K562 (cell line): ENCODE measurements around the gene AHCYL2. TPM values are rescaled to one million over a fixed set of nuclear protein-coding genes. Genes with fewer than 3 reads are reported as not detected.

Experiments
- ATF1 ChIP-seq, 2 experiments: fragments of 450-650 bp in 1 of 2; IDR thresholded peaks; 2 replicates each; pipeline ENCODE4 v1.6.1; 2016; ENCODE audit warnings: missing compliant biosample characterization in 1 of 2, missing genetic modification characterization in 1 of 2
- CREB3L1 ChIP-seq: fragments of 450-650 bp; IDR thresholded peaks from 2 replicates; pipeline ENCODE4 v1.6.1; 2014; ENCODE audit warnings: low read depth, mild to moderate bottlenecking, moderate library complexity, borderline replicate concordance
- MTA2 ChIP-seq: fragments of 450-650 bp; IDR thresholded peaks from 2 replicates; pipeline ENCODE4 v1.6.1; 2016; ENCODE audit warnings: low read depth
- NR2C2 ChIP-seq, 2 experiments: fragments of 200-800 bp in 1 of 2; sonication (Bioruptor generic) in 1 of 2; sonication (generic) in 1 of 2; formaldehyde crosslinking in 1 of 2; IDR thresholded peaks; 2 replicates each; pipeline versions ENCODE4 v1.6.1 to v1.8.0; 2016 to 2022; ENCODE audit warnings: mild to moderate bottlenecking in 1 of 2, missing compliant biosample characterization in 1 of 2, missing genetic modification characterization in 1 of 2, missing genetic modification reagents in 1 of 2
- RBM39 ChIP-seq: fragments of 200-400 bp; formaldehyde crosslinking; optimal IDR thresholded peaks from 2 replicates; pipeline ENCODE3; 2018; ENCODE audit warnings: low read depth, low read length
- SREBF1 ChIP-seq: fragments of 150-350 bp; IDR thresholded peaks from 2 replicates; pipeline ENCODE4 v1.6.1; 2014; ENCODE audit warnings: antibody characterized with exemption, low read depth, low read length, borderline replicate concordance
- TEAD1 ChIP-seq, 2 experiments: fragments of 450-650 bp in 1 of 2; sonication (generic) in 1 of 2; formaldehyde crosslinking; IDR thresholded peaks; 2 replicates each; pipeline versions ENCODE4 v1.4.0 to v1.8.0; 2020 to 2022; ENCODE audit warnings: mild to moderate bottlenecking in 2 of 2, missing genetic modification reagents in 1 of 2
- polyA plus RNA-seq, 8 experiments: library from polyadenylated mRNA; depleted of rRNA in 4 of 8; stranded (reverse) in 5 of 8; unstranded in 3 of 8; fragments of >200 nt; fragmentation: Nextera tagmentation in 2 of 8; fragmentation: Illumina TruSeq in 1 of 8; extraction: Ambion mirVana in 2 of 8; extraction: Trizol in 1 of 8; gene quantifications; 2 replicates each; pipeline versions ENCODE4 v1.2.1 to v1.2.3, GENCODE V29; 2011 to 2014; ENCODE audit warnings: inconsistent platforms in 1 of 8, missing spikeins in 1 of 8
- total RNA-seq, 7 experiments: library from RNA; depleted of rRNA in 6 of 7; stranded (reverse); fragments of >200 nt in 6 of 7; fragmentation: Illumina TruSeq in 2 of 7; extraction: Trizol in 2 of 7; gene quantifications; 2 replicates each; pipeline versions ENCODE4 v1.2.1 to v1.2.3, GENCODE V29; 2011 to 2021; ENCODE audit warnings: low replicate concordance in 1 of 7
- TF ChIP-seq, protein P1 (sequence below): fragments of 450-650 bp; IDR thresholded peaks from 2 replicates; pipeline ENCODE4 v1.6.1; 2016; ENCODE audit warnings: low read depth
- TF ChIP-seq, protein P2 (sequence below), 3 experiments: fragments of 200-800 bp in 1 of 3; sonication (Bioruptor generic) in 1 of 3; sonication (generic) in 1 of 3; formaldehyde crosslinking in 1 of 3; IDR thresholded peaks; 2 replicates each; pipeline versions ENCODE4 v1.6.1 to v1.8.0; 2016 to 2022; ENCODE audit warnings: mild to moderate bottlenecking in 2 of 3, missing compliant biosample characterization in 2 of 3, missing genetic modification characterization in 2 of 3, missing genetic modification reagents in 1 of 3
- TF ChIP-seq, protein P3 (sequence below): fragments of 250-450 bp; sonication (Bioruptor Pico); IDR thresholded peaks from 2 replicates; pipeline ENCODE4 v1.4.0; 2020; ENCODE audit warnings: mild to moderate bottlenecking, moderate library complexity

Gene AHCYL2
- total and polyA plus RNA-seq, 9 of the 15 experiments (the other 6 are each of a cell fraction or from before 2014, with no cell fraction given): 0.93 to 10.5 (median 5.2) TPM

DNA sequence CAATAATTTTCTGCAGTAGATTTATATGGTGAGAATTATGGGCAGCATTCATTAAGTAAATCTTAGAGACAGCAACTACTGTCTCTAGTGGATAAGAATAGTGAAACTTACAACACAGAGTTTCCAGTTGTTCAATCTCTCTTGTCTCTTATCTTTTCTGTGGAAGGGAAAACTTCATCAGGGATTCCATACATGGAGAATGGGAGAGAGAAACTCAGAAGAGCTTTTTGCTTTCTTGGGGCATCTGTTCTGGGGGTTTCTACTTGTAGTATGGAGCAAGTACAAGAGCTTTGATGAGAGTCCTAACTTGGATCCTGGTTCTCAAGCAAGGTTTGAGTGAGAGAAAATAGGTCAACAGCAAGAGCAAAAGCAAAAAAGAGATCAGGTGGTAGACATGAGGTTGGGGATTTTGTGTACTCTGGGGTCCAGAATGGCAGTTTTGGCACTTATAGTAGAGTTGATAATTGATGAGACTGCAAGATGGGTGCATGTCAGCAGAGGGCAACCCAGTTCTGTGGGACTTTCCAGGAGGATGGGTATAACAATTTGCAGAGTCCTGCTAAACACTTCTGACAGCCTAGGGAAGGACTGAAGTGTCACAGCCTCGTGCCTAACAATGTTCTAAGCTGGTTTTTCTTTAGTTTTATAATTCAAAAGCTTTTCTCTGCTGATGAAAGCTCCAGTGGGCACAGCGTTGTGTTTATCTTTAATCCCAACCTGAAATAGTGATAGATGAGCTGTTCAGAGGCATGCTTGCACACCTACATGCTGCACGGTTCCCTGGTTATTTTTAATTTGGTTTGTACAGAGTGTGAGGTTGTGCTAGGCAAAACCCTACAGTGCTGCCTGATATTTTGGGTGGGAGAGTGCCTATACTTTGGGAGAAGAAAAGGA, 177.4 kb downstream of the AHCYL2 start (continued):
- TF ChIP-seq, protein P1, sequence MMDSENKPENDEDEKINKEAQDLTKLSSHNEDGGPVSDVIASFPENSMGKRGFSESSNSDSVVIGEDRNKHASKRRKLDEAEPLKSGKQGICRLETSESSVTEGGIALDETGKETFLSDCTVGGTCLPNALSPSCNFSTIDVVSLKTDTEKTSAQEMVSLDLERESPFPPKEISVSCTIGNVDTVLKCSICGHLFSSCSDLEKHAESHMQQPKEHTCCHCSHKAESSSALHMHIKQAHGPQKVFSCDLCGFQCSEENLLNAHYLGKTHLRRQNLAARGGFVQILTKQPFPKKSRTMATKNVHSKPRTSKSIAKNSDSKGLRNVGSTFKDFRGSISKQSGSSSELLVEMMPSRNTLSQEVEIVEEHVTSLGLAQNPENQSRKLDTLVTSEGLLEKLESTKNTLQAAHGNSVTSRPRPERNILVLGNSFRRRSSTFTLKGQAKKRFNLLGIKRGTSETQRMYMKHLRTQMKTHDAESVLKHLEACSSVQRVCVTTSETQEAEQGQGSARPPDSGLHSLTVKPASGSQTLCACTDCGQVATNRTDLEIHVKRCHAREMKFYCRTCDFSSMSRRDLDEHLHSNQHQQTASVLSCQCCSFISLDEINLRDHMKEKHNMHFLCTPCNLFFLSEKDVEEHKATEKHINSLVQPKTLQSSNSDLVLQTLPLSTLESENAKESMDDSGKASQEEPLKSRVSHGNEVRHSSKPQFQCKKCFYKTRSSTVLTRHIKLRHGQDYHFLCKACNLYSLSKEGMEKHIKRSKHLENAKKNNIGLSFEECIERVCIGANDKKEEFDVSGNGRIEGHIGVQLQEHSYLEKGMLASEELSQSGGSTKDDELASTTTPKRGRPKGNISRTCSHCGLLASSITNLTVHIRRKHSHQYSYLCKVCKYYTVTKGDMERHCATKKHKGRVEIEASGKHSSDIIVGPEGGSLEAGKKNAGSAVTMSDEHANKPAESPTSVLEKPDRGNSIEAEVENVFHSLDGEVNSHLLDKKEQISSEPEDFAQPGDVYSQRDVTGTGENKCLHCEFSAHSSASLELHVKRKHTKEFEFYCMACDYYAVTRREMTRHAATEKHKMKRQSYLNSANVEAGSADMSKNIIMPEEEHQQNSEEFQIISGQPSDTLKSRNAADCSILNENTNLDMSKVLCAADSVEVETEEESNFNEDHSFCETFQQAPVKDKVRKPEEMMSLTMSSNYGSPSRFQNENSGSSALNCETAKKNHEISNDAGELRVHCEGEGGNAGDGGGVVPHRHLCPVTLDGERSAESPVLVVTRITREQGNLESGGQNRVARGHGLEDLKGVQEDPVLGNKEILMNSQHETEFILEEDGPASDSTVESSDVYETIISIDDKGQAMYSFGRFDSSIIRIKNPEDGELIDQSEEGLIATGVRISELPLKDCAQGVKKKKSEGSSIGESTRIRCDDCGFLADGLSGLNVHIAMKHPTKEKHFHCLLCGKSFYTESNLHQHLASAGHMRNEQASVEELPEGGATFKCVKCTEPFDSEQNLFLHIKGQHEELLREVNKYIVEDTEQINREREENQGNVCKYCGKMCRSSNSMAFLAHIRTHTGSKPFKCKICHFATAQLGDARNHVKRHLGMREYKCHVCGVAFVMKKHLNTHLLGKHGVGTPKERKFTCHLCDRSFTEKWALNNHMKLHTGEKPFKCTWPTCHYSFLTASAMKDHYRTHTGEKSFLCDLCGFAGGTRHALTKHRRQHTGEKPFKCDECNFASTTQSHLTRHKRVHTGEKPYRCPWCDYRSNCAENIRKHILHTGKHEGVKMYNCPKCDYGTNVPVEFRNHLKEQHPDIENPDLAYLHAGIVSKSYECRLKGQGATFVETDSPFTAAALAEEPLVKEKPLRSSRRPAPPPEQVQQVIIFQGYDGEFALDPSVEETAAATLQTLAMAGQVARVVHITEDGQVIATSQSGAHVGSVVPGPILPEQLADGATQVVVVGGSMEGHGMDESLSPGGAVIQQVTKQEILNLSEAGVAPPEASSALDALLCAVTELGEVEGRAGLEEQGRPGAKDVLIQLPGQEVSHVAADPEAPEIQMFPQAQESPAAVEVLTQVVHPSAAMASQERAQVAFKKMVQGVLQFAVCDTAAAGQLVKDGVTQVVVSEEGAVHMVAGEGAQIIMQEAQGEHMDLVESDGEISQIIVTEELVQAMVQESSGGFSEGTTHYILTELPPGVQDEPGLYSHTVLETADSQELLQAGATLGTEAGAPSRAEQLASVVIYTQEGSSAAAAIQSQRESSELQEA: no peak
- TF ChIP-seq NR2C2 (CRISPR knock-in tag; IDR thresholded peaks at IDR 0.05) (no peak), NR2C2 (tag; IDR thresholded peaks at IDR 0.05) (no peak), ATF1 (CRISPR knock-in tag; IDR thresholded peaks at IDR 0.05) (no peak), ATF1 (tag; IDR thresholded peaks at IDR 0.05) (no peak; the same call in 1 of the 2 replicates), SREBF1 (no peak), RBM39 (no peak), TEAD1 (CRISPR knock-in tag; IDR thresholded peaks at IDR 0.05) (no peak), CREB3L1 (no peak), MTA2 (no peak)
- TF ChIP-seq, protein P2, sequence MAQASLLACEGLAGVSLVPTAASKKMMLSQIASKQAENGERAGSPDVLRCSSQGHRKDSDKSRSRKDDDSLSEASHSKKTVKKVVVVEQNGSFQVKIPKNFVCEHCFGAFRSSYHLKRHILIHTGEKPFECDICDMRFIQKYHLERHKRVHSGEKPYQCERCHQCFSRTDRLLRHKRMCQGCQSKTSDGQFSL (CRISPR knock-in tag; IDR thresholded peaks at IDR 0.05): no peak
- TF ChIP-seq, protein P2 (tag; IDR thresholded peaks at IDR 0.05): no peak
- TF ChIP-seq, protein P3, sequence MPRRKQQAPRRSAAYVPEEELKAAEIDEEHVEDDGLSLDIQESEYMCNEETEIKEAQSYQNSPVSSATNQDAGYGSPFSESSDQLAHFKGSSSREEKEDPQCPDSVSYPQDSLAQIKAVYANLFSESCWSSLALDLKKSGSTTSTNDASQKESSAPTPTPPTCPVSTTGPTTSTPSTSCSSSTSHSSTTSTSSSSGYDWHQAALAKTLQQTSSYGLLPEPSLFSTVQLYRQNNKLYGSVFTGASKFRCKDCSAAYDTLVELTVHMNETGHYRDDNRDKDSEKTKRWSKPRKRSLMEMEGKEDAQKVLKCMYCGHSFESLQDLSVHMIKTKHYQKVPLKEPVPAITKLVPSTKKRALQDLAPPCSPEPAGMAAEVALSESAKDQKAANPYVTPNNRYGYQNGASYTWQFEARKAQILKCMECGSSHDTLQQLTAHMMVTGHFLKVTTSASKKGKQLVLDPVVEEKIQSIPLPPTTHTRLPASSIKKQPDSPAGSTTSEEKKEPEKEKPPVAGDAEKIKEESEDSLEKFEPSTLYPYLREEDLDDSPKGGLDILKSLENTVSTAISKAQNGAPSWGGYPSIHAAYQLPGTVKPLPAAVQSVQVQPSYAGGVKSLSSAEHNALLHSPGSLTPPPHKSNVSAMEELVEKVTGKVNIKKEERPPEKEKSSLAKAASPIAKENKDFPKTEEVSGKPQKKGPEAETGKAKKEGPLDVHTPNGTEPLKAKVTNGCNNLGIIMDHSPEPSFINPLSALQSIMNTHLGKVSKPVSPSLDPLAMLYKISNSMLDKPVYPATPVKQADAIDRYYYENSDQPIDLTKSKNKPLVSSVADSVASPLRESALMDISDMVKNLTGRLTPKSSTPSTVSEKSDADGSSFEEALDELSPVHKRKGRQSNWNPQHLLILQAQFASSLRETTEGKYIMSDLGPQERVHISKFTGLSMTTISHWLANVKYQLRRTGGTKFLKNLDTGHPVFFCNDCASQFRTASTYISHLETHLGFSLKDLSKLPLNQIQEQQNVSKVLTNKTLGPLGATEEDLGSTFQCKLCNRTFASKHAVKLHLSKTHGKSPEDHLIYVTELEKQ (CRISPR knock-in tag): no peak
